Activated T-helper 17 cell treated with anti-CD3 and anti-CD28 coated beads, Interleukin-2, amount 50 U/mL, for 72 hours (primary cell): ENCODE data around the gene RPL13A. TPM values are rescaled to one million over a fixed set of nuclear protein-coding genes. Genes with fewer than 3 reads are reported as not detected.

Experiments used
- ATAC-seq: fragments of 150-1000 bp; cut with Tn5 transposase; replicated peaks from 2 replicates; pipeline ENCODE4 v1.10.0; 2021; ENCODE audit warnings: mild to moderate bottlenecking, moderate library complexity
- H3K27ac Mint-ChIP-seq: one replicate; pipeline ENCODE4 v1.8.0; 2022; ENCODE audit warnings: mixed read lengths
- H3K27me3 Mint-ChIP-seq: one replicate; pipeline ENCODE4 v1.8.0; 2022; ENCODE audit warnings: mixed read lengths
- H3K36me3 Mint-ChIP-seq: one replicate; pipeline ENCODE4 v1.8.0; 2022; ENCODE audit warnings: low read depth, mild to moderate bottlenecking, mixed read lengths
- H3K4me1 Mint-ChIP-seq: one replicate; pipeline ENCODE4 v1.8.0; 2022; ENCODE audit warnings: mixed read lengths
- H3K4me3 Mint-ChIP-seq: one replicate; pipeline ENCODE4 v1.8.0; 2022; ENCODE audit warnings: mild to moderate bottlenecking, mixed read lengths
- H3K9me3 Mint-ChIP-seq: one replicate; pipeline ENCODE4 v1.8.0; 2022; ENCODE audit warnings: mixed read lengths
- total RNA-seq, 2 donors: library from RNA; stranded (reverse); gene quantifications; one replicate each; pipeline ENCODE4 v1.2.3, GENCODE V29; 2022

RPL13A gene
- total RNA-seq, 2 donors from 2014 or later = 3,905 to 4,763 TPM

GRCh38 chr19:49499030-49499670 lies 11.7 kb downstream of the RPL13A start:
- peak overlapping the region; percentile 92 for H3K27ac Mint-ChIP-seq
- peaks cover 11% of the 10 kb centered on the region for H3K4me1 Mint-ChIP-seq
- H3K27me3 Mint-ChIP-seq = no peaks in the 10 kb centered on the region
- H3K9me3 Mint-ChIP-seq = no peaks in the 10 kb centered on the region
- peak overlapping the region; percentile 91 for H3K4me3 Mint-ChIP-seq
- peaks cover 53% of the 10 kb centered on the region for H3K36me3 Mint-ChIP-seq
- ATAC-seq = no peak

- Mint-ChIP-seq H3K4me3 (peak overlapping the region; percentile 21), H3K27ac (peak overlapping the region; percentile 76), H3K27me3 (no peaks in the 10 kb centered on the region), H3K36me3 (peaks cover 30% of the 10 kb centered on the region), H3K9me3 (no peaks in the 10 kb centered on the region), H3K4me1 (peaks cover 11% of the 10 kb centered on the region)
- ATAC-seq = peak; percentile 32
These were observed 15.6 kb downstream of the RPL13A start for GRCh38 chr19:49502866-49503581.

- H3K4me3 Mint-ChIP-seq = no peak overlapping the region
- no peaks in the 10 kb centered on the region for H3K9me3 Mint-ChIP-seq
- H3K4me1 Mint-ChIP-seq = peaks cover 11% of the 10 kb centered on the region
- H3K27ac Mint-ChIP-seq = no peak overlapping the region
- no peaks in the 10 kb centered on the region for H3K27me3 Mint-ChIP-seq
- ATAC-seq = no peak
- H3K36me3 Mint-ChIP-seq = peaks cover 25% of the 10 kb centered on the region
These were observed 16.2 kb downstream of the RPL13A start for GRCh38 chr19:49503582-49503962.

- peaks cover 4% of the 10 kb centered on the region for H3K4me1 Mint-ChIP-seq
- H3K36me3 Mint-ChIP-seq = no peaks in the 10 kb centered on the region
- no peak overlapping the region for H3K27ac Mint-ChIP-seq
- no peaks in the 10 kb centered on the region for H3K9me3 Mint-ChIP-seq
- peak; percentile 88 for ATAC-seq
- no peaks in the 10 kb centered on the region for H3K27me3 Mint-ChIP-seq
- no peak overlapping the region for H3K4me3 Mint-ChIP-seq
These were observed 19.2 kb downstream of the RPL13A start for GRCh38 chr19:49506575-49507105.

- Mint-ChIP-seq H3K4me1 (peaks cover 6% of the 10 kb centered on the region), H3K27ac (peak overlapping the region; percentile 56), H3K36me3 (no peaks in the 10 kb centered on the region), H3K4me3 (no peak overlapping the region), H3K27me3 (no peaks in the 10 kb centered on the region), H3K9me3 (no peaks in the 10 kb centered on the region)
- ATAC-seq = no peak
These were observed 20.5 kb downstream of the RPL13A start for GRCh38 chr19:49507803-49508494.

- peak overlapping the region; percentile 75 for H3K27ac Mint-ChIP-seq
- H3K9me3 Mint-ChIP-seq = no peaks in the 10 kb centered on the region
- no peaks in the 10 kb centered on the region for H3K27me3 Mint-ChIP-seq
- H3K4me1 Mint-ChIP-seq = peaks cover 10% of the 10 kb centered on the region
- ATAC-seq = peak; percentile 78
- H3K36me3 Mint-ChIP-seq = no peaks in the 10 kb centered on the region
- peak overlapping the region; percentile 79 for H3K4me3 Mint-ChIP-seq
These were observed 25.8 kb downstream of the RPL13A start for GRCh38 chr19:49512970-49513745.

GRCh38 chr19:49513746-49514118 lies 26.3 kb downstream of the RPL13A start:
- Mint-ChIP-seq H3K9me3 (no peaks in the 10 kb centered on the region), H3K27ac (peak overlapping the region; percentile 75), H3K4me1 (peaks cover 10% of the 10 kb centered on the region), H3K4me3 (peak overlapping the region; percentile 79), H3K27me3 (no peaks in the 10 kb centered on the region), H3K36me3 (no peaks in the 10 kb centered on the region)
- no peak for ATAC-seq

- ATAC-seq = no peak
- Mint-ChIP-seq H3K27me3 (no peaks in the 10 kb centered on the region), H3K27ac (peak overlapping the region; percentile 75)
These were observed 26.7 kb downstream of the RPL13A start for GRCh38 chr19:49514151-49514550.

GRCh38 chr19:49515767-49516166 lies 28.4 kb downstream of the RPL13A start:
- ATAC-seq = no peak
- H3K4me3 Mint-ChIP-seq = peak overlapping the region; percentile 44
- no peak overlapping the region for H3K27ac Mint-ChIP-seq

More at GRCh38 chr19:49514151-49514550, 26.7 kb downstream of the RPL13A start:
- no peaks in the 10 kb centered on the region for H3K36me3 Mint-ChIP-seq
- peak overlapping the region; percentile 79 for H3K4me3 Mint-ChIP-seq
- H3K9me3 Mint-ChIP-seq = no peaks in the 10 kb centered on the region
- peaks cover 10% of the 10 kb centered on the region for H3K4me1 Mint-ChIP-seq

GRCh38 chr19:49518033-49518432 lies 30.6 kb downstream of the RPL13A start:
- no peaks in the 10 kb centered on the region for H3K9me3 Mint-ChIP-seq

More at GRCh38 chr19:49515767-49516166, 28.4 kb downstream of the RPL13A start:
- Mint-ChIP-seq H3K27me3 (no peaks in the 10 kb centered on the region), H3K9me3 (no peaks in the 10 kb centered on the region), H3K36me3 (no peaks in the 10 kb centered on the region), H3K4me1 (peaks cover 10% of the 10 kb centered on the region)

GRCh38 chr19:49520705-49521319 lies 33.4 kb downstream of the RPL13A start:
- Mint-ChIP-seq H3K9me3 (no peaks in the 10 kb centered on the region), H3K4me3 (no peak overlapping the region), H3K4me1 (peaks cover 1% of the 10 kb centered on the region), H3K27me3 (no peaks in the 10 kb centered on the region), H3K27ac (no peak overlapping the region), H3K36me3 (no peaks in the 10 kb centered on the region)
- ATAC-seq = no peak

More at GRCh38 chr19:49518033-49518432, 30.6 kb downstream of the RPL13A start:
- ATAC-seq = no peak
- H3K36me3 Mint-ChIP-seq = no peaks in the 10 kb centered on the region
- H3K4me1 Mint-ChIP-seq = peaks cover 4% of the 10 kb centered on the region
- no peaks in the 10 kb centered on the region for H3K27me3 Mint-ChIP-seq
- no peak overlapping the region for H3K4me3 Mint-ChIP-seq
- H3K27ac Mint-ChIP-seq = no peak overlapping the region

GRCh38 chr19:49524812-49525455 lies 37.5 kb downstream of the RPL13A start:
- no peak for ATAC-seq
- Mint-ChIP-seq H3K4me1 (peaks cover 9% of the 10 kb centered on the region), H3K36me3 (no peaks in the 10 kb centered on the region), H3K27ac (no peak overlapping the region), H3K4me3 (no peak overlapping the region), H3K9me3 (no peaks in the 10 kb centered on the region), H3K27me3 (no peaks in the 10 kb centered on the region)

GRCh38 chr19:49528211-49528771 lies 40.9 kb downstream of the RPL13A start:
- Mint-ChIP-seq H3K27ac (peak overlapping the region; percentile 76), H3K4me3 (peak overlapping the region; percentile 78), H3K9me3 (no peaks in the 10 kb centered on the region), H3K27me3 (no peaks in the 10 kb centered on the region), H3K4me1 (peaks cover 12% of the 10 kb centered on the region), H3K36me3 (no peaks in the 10 kb centered on the region)
- ATAC-seq = no peak
